HepG2 (cell line): ENCODE measurements around the gene WDFY1. TPM values are rescaled to one million over a fixed set of nuclear protein-coding genes. Genes with fewer than 3 reads are reported as not detected.
A peak's percentile ranks its signal among the peaks of the same experiment; 100 is the strongest.

Source experiments
- AHDC1 ChIP-seq: sonication (generic); formaldehyde crosslinking; IDR thresholded peaks from 2 replicates; pipeline ENCODE4 v1.5.1; 2020; ENCODE audit warnings: mild to moderate bottlenecking, missing genetic modification reagents, borderline replicate concordance
- CREM ChIP-seq, 2 experiments: sonication (generic) in 1 of 2; formaldehyde crosslinking in 1 of 2; IDR thresholded peaks; 2 replicates each; pipeline versions ENCODE4 v1.4.0 to v1.6.1; 2016 to 2020; ENCODE audit warnings: antibody characterized with exemption in 1 of 2, mild to moderate bottlenecking in 1 of 2, missing genetic modification reagents in 1 of 2
- DDIT3 ChIP-seq: sonication (generic); formaldehyde crosslinking; IDR thresholded peaks from 2 replicates; pipeline ENCODE4 v1.4.0; 2020; ENCODE audit warnings: mild to moderate bottlenecking, missing genetic modification reagents
- GLI4 ChIP-seq: sonication (generic); formaldehyde crosslinking; IDR thresholded peaks from 2 replicates; pipeline ENCODE4 v1.5.1; 2020; ENCODE audit warnings: missing genetic modification reagents, mild to moderate bottlenecking, moderate library complexity, borderline replicate concordance
- HCFC1 ChIP-seq: fragments of 150-350 bp; IDR thresholded peaks from 2 replicates; pipeline ENCODE4 v1.6.1; 2014; ENCODE audit warnings: low read depth, low read length
- MAF1 ChIP-seq: sonication (generic); formaldehyde crosslinking; IDR thresholded peaks from 2 replicates; pipeline ENCODE4 v1.5.0; 2020; ENCODE audit warnings: missing genetic modification reagents, borderline replicate concordance
- MTF2 ChIP-seq: sonication (generic); formaldehyde crosslinking; IDR thresholded peaks from 2 replicates; pipeline ENCODE4 v1.5.0; 2020; ENCODE audit warnings: missing genetic modification reagents, borderline replicate concordance
- MYC ChIP-seq: sonication (generic); formaldehyde crosslinking; IDR thresholded peaks from 2 replicates; pipeline ENCODE4 v1.9.0; 2021; ENCODE audit warnings: missing genetic modification reagents, borderline replicate concordance
- NFYB ChIP-seq: sonication (generic); formaldehyde crosslinking; IDR thresholded peaks from 2 replicates; pipeline ENCODE4 v1.4.0; 2020; ENCODE audit warnings: missing genetic modification reagents
- PHF5A ChIP-seq: IDR thresholded peaks from one replicate; pipeline ENCODE4 v1.6.1; 2018; ENCODE audit warnings: low read depth, missing genetic modification reagents; ENCODE audit not compliant: unreplicated experiment
- SP5 ChIP-seq: IDR thresholded peaks from 2 replicates; pipeline ENCODE4 v1.6.1; 2016; ENCODE audit warnings: low read depth, borderline replicate concordance
- TEAD2 ChIP-seq: sonication (generic); formaldehyde crosslinking; IDR thresholded peaks from 2 replicates; pipeline ENCODE4 v1.9.0; 2021; ENCODE audit warnings: missing genetic modification reagents
- ZFAT ChIP-seq: sonication (generic); formaldehyde crosslinking; conservative IDR thresholded peaks from 2 replicates; pipeline ENCODE4 v1.8.1; 2023; ENCODE audit warnings: missing genetic modification reagents, inconsistent platforms
- ZHX1 ChIP-seq: sonication (generic); formaldehyde crosslinking; IDR thresholded peaks from 2 replicates; pipeline ENCODE4 v1.8.1; 2022; ENCODE audit warnings: low read depth, mild to moderate bottlenecking, missing genetic modification reagents
- ZNF589 ChIP-seq: sonication (generic); formaldehyde crosslinking; conservative IDR thresholded peaks from 2 replicates; pipeline ENCODE4 v1.8.0; 2022; ENCODE audit warnings: mild to moderate bottlenecking, moderate library complexity, missing genetic modification reagents
- ZNF746 ChIP-seq: sonication (generic); formaldehyde crosslinking; IDR thresholded peaks from 2 replicates; pipeline ENCODE4 v1.8.0; 2022; ENCODE audit warnings: mild to moderate bottlenecking, missing genetic modification reagents
- ZNF790 ChIP-seq: sonication (generic); formaldehyde crosslinking; IDR thresholded peaks from 2 replicates; pipeline ENCODE4 v1.8.0; 2022; ENCODE audit warnings: missing genetic modification reagents, mild to moderate bottlenecking, borderline replicate concordance
- polyA plus RNA-seq, 8 experiments: library from polyadenylated mRNA; depleted of rRNA in 3 of 8; stranded (reverse) in 7 of 8; unstranded in 1 of 8; fragments of >200 nt; fragmentation: Illumina TruSeq in 4 of 8; extraction: Trizol in 4 of 8; gene quantifications; 2 replicates each; pipeline versions ENCODE4 v1.2.1 to v1.2.3, GENCODE V29; 2011 to 2016; ENCODE audit warnings: low read depth in 4 of 8, missing spikeins in 1 of 8, mixed read lengths in 1 of 8; ENCODE audit not compliant: insufficient read depth in 1 of 8
- total RNA-seq, 5 experiments: library from RNA; depleted of rRNA; stranded (reverse); fragments of >200 nt; fragmentation: Illumina TruSeq; extraction: Trizol; gene quantifications; 2 replicates each; pipeline ENCODE4 v1.2.3, GENCODE V29; 2016; ENCODE audit warnings: low read depth in 1 of 5
- TF ChIP-seq, protein P1 (sequence below): sonication (generic); formaldehyde crosslinking; IDR thresholded peaks from 2 replicates; pipeline ENCODE4 v1.8.0; 2023; ENCODE audit warnings: mild to moderate bottlenecking, missing genetic modification reagents
- TF ChIP-seq, protein P2 (sequence below): IDR thresholded peaks from 2 replicates; pipeline ENCODE4 v1.6.1; 2016; ENCODE audit warnings: missing biosample characterization, missing genetic modification reagents, low read depth

WDFY1 gene
- total and polyA plus RNA-seq, 2 of the 13 experiments (the other 11 are each of a cell fraction or from before 2014, with no cell fraction given) = 77.0 to 78.4 TPM

DNA sequence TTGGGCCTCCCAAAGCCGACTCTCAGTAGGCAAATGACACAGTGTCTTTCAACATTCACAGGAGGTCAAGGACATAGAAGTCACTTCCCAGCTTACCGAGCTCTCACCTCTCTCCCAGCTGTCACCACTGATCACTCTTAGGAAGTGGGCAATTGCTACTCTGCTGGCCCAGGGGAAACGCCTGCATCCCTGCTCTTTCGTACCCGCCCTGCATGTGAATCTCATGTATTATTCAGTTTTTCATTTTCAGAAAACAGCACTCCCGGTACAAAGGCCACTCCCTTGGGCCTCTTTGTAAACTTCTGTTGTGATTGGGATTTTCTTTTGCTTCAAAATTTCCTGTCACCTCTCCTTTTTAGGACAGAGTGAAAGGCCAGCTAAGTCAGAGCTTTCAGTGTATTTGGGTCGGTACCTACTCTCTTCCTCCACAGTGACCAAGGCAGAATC, 27.5 kb upstream of the WDFY1 start (continued):
- peak; percentile 83; the same call in 1 of the 2 replicates for TF ChIP-seq AHDC1 (CRISPR knock-in tag)
- no peak for TF ChIP-seq ZNF790 (CRISPR knock-in tag)
- no peak for TF ChIP-seq GLI4 (CRISPR knock-in tag)
- TF ChIP-seq SP5 (CRISPR knock-in tag) = no peak
- TF ChIP-seq PHF5A (CRISPR knock-in tag) = no peak
- TF ChIP-seq MAF1 (CRISPR knock-in tag) = no peak
- no peak for TF ChIP-seq DDIT3
- no peak for TF ChIP-seq ZNF746 (CRISPR knock-in tag)
- TF ChIP-seq NFYB (CRISPR knock-in tag) = no peak
- no peak; the same call in 1 of the 2 replicates for TF ChIP-seq CREM (IDR thresholded peaks at IDR 0.05)
- no peak for TF ChIP-seq CREM (CRISPR knock-in tag; IDR thresholded peaks at IDR 0.05)
- TF ChIP-seq HCFC1 = no peak
- TF ChIP-seq, protein P1, sequence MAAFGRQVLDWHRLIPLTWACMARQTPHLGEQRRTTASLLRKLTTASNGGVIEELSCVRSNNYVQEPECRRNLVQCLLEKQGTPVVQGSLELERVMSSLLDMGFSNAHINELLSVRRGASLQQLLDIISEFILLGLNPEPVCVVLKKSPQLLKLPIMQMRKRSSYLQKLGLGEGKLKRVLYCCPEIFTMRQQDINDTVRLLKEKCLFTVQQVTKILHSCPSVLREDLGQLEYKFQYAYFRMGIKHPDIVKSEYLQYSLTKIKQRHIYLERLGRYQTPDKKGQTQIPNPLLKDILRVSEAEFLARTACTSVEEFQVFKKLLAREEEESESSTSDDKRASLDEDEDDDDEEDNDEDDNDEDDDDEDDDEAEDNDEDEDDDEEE (CRISPR knock-in tag) = no peak
- no peak for TF ChIP-seq MYC (CRISPR knock-in tag)
- no peak for TF ChIP-seq ZHX1
- TF ChIP-seq, protein P2, sequence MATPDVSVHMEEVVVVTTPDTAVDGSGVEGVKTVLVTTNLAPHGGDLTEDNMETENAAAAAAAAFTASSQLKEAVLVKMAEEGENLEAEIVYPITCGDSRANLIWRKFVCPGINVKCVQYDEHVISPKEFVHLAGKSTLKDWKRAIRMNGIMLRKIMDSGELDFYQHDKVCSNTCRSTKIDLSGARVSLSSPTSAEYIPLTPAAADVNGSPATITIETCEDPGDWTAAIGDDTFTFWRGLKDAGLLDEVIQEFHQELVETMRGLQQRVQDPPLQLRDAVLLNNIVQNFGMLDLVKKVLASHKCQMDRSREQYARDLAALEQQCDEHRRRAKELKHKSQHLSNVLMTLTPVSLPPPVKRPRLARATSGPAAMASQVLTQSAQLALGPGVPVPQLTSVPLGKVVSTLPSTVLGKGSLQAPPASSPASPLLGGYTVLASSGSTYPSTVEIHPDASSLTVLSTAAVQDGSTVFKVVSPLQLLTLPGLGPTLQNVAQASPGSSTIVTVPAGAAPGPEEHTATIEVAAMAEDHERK (CRISPR knock-in tag) = no peak
- no peak for TF ChIP-seq TEAD2 (CRISPR knock-in tag)
- TF ChIP-seq ZNF589 (CRISPR knock-in tag) = no peak
- TF ChIP-seq ZFAT = no peak
- no peak for TF ChIP-seq MTF2 (CRISPR knock-in tag)
